ENCODE data around the gene SRGAP2.
"Not testable (repeated sequence)": the region's sequence is repeated elsewhere in the genome, so short reads cannot be mapped to it uniquely, and the experiment has no call there.

GRCh38 chr1:206240288-206240687, 36.9 kb downstream of the SRGAP2 start:
- TF ChIP-seq CTCF, POLR2A, POLR2AphosphoS5 (IDR thresholded peaks at IDR 0.05): not testable (repeated sequence)

All from prostate gland (tissue), 2 donors.